T-helper 2 cell (primary cell): ENCODE results near the gene CHAF1B.
"Not testable (repeated sequence)": the region's sequence is repeated elsewhere in the genome, so short reads cannot be mapped to it uniquely, and the experiment has no call there.

Experiments used
- DNase-seq, 5 experiments: peaks; one replicate each; pipeline versions ENCODE4 v3.0.0 to v3.0.0-alpha.2; 2012 to 2022

CHAF1B gene

GRCh38 chr21:36388835-36389234 is 3.6 kb downstream of the CHAF1B start:
- peak in 1 of 5 experiments; percentile 13 for DNase-seq

GRCh38 chr21:36391649-36392048 is 6.5 kb downstream of the CHAF1B start:
- not testable (repeated sequence) for DNase-seq

GRCh38 chr21:36395353-36396111 is 10.3 kb downstream of the CHAF1B start:
- no peak for DNase-seq

DNA sequence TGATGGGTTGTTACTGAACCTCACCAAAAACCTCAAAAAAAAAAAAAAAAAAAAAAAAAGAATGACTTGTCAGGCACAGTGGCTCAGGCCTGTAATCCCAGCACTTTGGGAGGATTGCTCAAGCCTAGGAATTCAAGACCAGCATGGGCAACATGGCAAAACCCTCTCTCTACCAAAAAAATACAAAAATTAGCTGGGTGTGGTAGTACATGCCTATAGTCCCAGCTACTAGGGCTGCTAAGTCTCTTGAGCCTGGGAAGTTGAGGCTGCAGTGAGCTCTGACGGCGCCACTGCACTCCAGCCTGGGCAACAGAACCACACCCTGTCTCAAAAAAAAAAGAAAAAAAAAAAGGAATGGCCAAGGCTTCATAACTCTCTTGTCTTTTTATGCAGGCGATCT is 11.1 kb downstream of the CHAF1B start:
- DNase-seq: no peak

DNA sequence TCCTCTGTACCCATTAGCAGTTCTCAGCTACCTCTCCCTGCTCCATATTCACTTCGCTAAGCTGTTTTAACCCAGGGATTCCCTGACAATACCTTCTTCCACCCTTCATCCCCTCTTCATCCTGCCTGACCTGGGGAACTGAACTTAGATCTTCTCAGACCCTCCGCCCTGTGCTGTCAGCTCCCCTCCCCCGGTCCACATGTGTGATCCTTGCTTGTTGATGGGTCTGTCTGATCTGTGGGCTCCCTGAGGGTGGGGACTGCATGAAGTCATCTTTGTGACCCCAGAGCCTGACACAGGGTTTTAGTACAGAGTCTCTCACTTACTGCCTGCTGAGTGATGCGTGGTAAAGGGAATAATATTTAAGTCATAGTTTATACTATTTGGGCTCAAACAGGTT is 11.8 kb downstream of the CHAF1B start:
- no peak for DNase-seq

- DNase-seq: no peak
Measured at GRCh38 chr21:36397606-36398005, 12.4 kb downstream of the CHAF1B start.

DNA sequence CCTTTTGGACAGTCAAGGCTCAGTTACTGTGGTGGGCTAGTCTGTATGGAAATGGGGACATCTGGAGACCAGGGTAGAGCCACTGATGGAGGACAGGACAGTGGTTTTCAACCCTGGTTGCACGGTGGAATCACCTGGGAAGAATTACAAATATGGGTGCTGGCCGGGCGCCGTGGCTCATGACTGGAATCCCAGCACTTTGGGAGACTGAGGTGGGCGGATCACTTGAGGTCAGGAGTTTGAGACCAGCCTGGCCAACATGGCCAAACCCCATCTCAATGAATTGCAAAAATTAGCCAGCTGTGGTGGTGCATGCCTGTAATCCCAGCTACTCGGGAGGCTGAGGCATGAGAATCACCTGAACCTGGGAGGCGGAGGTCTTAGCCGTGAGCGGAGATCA is 14.5 kb downstream of the CHAF1B start:
- not testable (repeated sequence) for DNase-seq

DNA sequence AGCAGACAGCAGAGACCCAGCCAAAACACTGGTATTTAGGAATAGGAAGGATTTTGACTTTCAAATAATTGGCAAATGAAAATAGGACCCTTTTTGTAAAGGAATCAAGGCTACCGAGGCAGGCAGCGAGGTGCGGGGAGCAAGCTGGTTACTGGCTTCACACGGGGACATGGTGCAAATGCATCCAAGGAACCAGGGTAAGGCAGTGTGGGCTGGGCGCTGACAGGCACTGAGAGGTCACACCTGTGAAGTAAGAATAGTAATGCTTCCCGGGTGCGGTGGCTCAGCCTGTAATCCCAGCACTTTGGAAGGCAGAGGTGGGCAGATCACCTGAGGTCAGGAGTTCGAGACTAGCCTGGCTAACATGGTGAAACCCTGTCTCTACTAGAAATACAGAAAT is 15.5 kb downstream of the CHAF1B start:
- DNase-seq: no peak

GRCh38 chr21:36402339-36402738 is 17.1 kb downstream of the CHAF1B start:
- DNase-seq: no peak

DNA sequence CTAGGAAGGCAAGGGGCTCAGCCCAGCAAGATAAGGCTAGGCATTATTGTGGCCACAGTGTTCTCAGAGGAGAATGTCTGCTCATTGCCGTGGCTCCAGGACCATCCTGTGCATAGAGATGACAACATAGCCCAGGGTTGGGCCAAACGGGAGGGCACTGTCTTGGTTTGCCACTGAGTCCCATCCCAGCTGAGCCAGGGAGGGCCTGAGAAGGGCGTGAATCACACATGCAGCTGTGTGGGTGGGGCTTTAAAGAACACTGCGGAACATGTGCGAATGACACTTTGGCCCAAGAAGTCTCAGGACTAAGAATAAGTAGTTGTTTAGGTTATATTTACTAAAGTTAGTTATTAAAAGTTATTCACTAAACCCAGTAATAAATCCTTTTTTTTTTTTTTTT is 18.5 kb downstream of the CHAF1B start:
- DNase-seq: no peak

DNA sequence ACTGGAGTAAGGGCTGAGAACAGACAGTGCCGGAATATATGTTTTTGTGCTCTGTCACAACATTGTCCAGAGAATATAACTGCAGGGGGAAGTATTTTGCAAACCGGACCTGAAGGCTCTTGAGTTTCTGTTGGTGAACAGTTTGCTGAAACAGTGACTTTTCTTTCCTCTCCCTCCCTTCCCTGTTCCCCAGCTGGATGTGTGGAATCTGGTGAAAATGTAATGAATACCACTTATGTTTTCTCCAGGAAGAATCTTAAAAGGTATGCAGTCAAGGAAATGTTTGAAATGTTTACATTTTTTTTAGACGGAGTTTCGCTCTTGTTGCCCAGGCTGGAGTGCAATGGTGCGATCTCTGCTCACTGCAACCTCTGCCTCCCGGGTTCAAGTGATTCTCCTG is 23.4 kb downstream of the CHAF1B start:
- DNase-seq: no peak

DNA sequence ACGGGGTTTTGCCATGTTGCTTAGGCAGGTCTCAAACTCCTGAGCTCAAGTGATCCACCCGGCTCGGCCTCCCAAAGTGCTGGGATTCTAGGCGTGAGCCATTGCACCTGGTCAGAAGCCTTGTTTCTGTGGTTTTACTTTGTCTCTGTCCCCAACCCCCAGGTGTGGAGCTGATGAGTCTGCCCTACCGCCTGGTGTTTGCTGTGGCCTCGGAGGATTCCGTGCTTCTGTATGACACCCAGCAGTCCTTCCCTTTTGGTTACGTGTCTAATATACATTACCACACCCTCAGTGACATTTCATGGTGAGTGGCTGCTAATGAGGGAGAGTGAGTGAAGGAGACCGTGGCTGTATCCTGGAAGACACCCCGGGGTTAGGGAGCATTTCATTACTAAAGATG is 26.1 kb downstream of the CHAF1B start:
- no peak for DNase-seq

GRCh38 chr21:36412916-36413315 is 27.7 kb downstream of the CHAF1B start:
- no peak for DNase-seq

DNA sequence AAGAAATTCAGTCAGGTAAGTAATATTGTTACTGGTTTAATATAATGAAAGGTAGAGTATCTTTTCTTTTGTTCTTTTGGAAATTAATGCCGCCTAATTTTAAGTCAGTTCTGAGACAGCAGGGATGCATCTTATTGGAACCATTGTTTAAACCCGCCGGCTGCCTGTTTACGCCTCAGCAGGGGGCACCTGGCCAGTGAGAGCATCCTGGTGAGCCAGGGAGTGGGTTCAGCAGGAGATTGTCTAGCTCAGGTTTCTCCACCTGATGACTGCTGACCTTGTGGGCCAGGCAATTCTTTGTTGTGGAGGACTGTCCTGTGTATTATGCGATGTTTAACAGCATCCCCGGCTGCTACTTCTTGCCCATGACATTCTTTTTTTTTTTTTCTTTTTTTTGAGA is 30.2 kb downstream of the CHAF1B start:
- DNase-seq: no peak

GRCh38 chr21:36419241-36419640 is 34.0 kb downstream of the CHAF1B start:
- DNase-seq: no peak

DNA sequence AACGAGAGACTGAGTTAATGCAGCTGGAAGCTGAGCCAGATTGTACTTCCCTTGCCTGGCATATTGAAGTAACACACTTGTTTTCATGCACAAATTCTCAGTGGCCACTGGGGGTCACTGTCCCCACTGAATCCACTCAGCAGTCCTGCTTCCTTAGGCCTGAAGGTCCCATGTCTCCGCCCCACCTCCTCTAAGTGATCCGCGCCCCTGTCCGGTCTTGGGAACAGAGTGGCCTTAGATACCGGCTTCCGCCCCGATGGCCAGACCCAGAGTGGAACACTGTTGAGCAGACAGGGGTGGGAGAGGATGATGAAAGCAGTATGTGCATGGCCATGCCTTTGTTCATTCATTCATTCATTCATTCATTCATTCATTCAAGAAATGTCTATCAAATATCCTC is 34.8 kb downstream of the CHAF1B start:
- peak in 1 of 5 experiments; percentile 65 for DNase-seq

GRCh38 chr21:36420571-36421339 is 35.6 kb downstream of the CHAF1B start:
- DNase-seq: no peak

DNA sequence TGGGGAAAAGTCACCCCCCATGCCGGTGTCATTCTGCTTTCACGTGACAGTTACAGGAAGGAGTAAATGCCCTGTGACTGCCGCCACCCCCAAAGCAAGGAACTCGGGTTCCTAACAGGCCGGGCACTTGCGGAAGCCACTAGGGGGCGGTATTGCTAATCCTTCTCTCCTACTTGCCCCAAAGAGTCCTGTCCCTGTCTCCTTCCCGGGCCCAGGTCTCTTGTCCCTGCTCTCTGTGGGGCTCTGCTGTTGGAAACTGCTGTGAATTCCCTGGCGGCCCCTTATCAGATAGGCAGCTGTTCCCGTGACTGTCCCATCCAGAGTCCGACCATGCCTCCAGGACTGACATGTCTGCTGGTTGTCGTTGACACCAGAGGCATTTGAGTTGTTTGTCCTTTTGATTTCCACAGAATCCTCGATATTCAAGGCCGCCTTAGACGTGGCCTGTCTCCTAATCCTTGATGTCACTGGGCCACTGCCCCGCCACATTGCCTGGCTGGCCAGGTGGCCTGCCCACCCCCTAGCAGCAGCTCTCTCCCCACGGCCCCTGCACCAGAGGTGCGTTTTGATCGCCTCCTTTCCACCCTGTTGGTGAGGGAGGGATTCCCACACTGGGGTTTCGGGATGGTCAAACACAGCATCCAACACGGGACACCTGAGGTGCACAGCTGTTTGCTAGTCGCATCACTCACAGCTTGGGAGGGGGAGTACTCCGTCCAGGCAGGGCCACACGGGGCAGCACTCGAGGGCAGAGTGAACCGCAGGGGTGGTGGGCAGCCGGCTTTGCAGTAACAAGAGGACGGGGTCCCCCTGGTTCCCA is 37.3 kb downstream of the CHAF1B start:
- DNase-seq: peak in 1 of 5 experiments; percentile 35

DNA sequence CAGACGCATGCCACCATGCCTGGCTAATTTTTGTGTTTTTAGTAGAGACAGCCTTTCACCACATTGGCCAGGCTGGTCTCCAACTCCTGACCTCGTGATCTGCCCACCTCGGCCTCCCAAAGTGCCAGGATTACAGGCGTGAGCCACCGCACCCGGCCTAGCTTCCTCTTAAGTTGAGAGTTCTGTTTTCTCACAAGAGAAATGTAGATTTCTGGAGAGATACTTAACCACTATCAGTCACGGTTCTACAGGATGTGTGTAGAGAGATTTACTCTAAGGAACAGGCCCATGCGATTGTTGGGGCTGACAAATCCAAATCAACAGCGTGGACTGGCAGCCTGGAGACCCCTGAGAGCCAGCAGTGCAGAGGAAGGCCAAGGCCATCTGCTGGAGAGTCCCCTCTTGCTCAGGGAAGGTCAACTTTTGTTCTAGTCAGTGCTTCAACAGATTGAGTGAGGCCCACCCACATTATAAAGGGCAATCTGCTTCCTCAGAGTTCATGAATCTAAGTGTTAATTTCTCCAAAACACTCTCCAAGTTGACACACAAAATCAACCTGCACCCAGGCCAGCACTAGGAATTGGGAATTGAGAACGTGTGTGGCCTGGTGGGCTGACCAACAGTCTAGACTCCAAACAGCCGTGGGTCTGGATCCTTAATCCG is 38.7 kb downstream of the CHAF1B start:
- peak in 1 of 5 experiments; percentile 79 for DNase-seq

GRCh38 chr21:36424592-36424991 is 39.4 kb downstream of the CHAF1B start:
- no peak for DNase-seq

DNA sequence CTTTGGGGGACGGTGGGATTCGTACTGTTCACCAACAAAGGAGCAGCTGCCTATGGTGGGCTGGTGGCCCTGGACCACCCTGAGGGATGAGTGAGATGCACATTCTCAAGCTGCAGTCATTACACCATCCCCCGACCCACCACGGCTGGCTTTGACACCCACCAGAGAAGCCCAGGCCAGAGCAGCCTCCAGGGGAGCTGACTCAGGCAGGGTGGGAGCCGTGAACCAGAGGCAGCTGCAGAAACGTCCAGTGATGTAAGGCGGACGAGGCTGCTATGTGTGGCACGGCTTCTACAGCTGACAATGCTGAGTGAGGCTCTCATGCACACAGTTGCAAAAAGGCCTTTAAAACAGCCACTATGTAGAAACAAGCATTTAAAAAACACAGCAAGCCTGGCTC is 40.1 kb downstream of the CHAF1B start:
- DNase-seq: no peak

DNA sequence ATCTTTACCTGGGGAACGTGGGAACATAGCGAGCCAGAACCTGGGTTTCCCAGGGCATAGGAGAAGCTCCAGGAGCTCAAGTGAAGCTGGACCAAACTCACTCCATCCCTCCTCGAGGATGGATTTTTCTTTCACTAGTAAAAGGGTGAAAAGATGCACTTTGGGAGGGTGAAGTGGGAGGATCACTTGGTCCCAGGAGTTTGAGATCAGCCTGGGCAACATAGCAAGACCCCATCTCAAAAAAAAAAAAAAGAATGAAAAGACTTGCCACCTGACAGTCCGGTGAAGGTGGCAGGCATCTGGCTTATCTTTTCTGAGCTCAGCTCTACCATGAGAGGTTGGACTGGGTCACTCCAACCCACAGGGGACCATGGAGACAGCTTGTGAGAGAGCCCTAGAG is 42.3 kb downstream of the CHAF1B start:
- no peak for DNase-seq
